Right lobe of liver (tissue), 4 donors: Measurements from ENCODE around the gene PDK2.

Experiments used
- CTCF ChIP-seq, 4 donors: fragments of 200-600 bp in 3 of 4; fragments of 450-650 bp in 1 of 4; IDR thresholded peaks; one replicate each; pipeline versions ENCODE4 v1.5.1 to v1.8.0; 2016 to 2022; ENCODE audit warnings: antibody characterized with exemption in 4 of 4, mild to moderate bottlenecking in 2 of 4
- POLR2A ChIP-seq: fragments of 450-650 bp; IDR thresholded peaks from one replicate; pipeline ENCODE4 v1.6.1; 2017; ENCODE audit warnings: antibody characterized with exemption, mild to moderate bottlenecking
- donor health status: DM: no; HTN: no; CAD: no.
- donor health status: DM: no; HTN: no; CAD: no.
- donor health status: DM: no; HTN: yes; CAD: no.

- TF ChIP-seq CTCF (IDR thresholded peaks at IDR 0.05) (no peak), POLR2A (no peak)
Measured at GRCh38 chr17:50109785-50110184, 14.6 kb downstream of the PDK2 start.
